Right renal cortex interstitium (tissue), 3 donors: ENCODE data around the gene HERPUD2. TPM values are rescaled to one million over a fixed set of nuclear protein-coding genes. Genes with fewer than 3 reads are reported as not detected.
"Not testable (repeated sequence)": the region's sequence is repeated elsewhere in the genome, so short reads cannot be mapped to it uniquely, and the experiment has no call there.

Experiments
- DNase-seq, 3 donors: peaks; one replicate each; pipeline ENCODE4 v3.0.0-alpha.2; 2013; ENCODE audit warnings: low read depth in 3 of 3, low spot score in 2 of 3
- polyA plus RNA-seq, 3 donors: library from polyadenylated mRNA; unstranded; fragments of 120-200 nt; gene quantifications; one replicate each; pipeline ENCODE4 v1.2.1, GENCODE V29; 2013; ENCODE audit not compliant: insufficient read length in 3 of 3

HERPUD2 gene
- polyA plus RNA-seq, 3 donors = 38.2 to 41.6 (median 40.2) TPM

DNA sequence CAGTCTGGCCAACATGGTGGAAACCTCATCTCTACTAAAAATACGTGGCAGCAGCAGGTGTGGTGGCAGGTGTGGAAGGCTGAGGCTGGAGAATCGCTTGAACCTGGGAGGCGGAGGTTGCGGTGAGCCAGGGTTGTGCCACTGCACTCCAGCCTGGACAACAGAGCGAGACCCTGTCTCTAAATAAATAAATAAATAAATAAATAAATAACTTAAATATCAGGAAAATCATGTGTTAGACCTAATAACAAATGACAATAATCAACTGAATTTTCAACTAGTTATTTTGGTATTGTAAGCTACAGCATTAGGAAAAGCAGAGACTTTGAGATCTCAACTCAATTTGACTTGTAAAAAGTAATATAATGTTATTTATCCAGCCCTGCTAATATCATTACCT lies 9.2 kb downstream of the HERPUD2 start:
- DNase-seq = no peak

DNA sequence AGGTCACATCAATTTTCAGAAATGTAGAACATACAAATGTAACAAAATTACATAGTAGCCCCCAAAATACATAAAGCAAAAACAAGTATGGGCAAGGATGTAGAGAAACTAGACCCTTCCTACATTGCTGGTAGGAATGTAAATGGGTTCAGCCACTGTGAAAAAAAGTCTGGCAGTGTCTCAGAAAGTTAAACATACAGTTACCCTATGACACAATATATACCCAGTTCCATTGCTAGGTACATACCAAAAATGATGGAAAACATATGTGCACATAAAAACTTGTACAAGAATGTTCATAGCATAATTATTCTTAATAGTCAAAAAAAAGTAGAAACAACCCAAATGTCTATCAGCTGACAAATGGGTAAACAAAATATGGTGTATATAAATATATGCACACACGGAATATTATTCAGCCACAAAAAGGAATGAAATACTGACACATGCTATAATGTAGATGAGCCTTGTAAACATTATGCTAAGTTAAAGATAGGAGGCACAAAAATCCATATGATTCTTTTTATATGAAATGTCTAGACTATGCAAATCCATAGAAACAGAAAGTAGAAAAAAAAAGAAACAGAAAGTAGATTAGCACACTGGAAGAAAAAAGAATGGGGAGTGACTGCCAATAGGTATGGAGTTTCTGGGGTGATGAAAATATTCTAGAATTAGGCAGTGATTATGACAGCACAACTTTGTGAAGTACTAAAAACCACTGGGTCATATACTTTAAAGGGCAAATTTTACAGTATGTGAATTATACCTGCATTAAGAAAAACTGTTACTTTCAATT lies 13.5 kb downstream of the HERPUD2 start:
- DNase-seq = no peak

GRCh38 chr7:35680403-35681013 lies 14.4 kb downstream of the HERPUD2 start:
- no peak for DNase-seq

- DNase-seq = no peak
Observed at GRCh38 chr7:35677582-35678356, 17.2 kb downstream of the HERPUD2 start.

- no peak for DNase-seq
Observed at GRCh38 chr7:35676211-35676610, 18.7 kb downstream of the HERPUD2 start.

DNA sequence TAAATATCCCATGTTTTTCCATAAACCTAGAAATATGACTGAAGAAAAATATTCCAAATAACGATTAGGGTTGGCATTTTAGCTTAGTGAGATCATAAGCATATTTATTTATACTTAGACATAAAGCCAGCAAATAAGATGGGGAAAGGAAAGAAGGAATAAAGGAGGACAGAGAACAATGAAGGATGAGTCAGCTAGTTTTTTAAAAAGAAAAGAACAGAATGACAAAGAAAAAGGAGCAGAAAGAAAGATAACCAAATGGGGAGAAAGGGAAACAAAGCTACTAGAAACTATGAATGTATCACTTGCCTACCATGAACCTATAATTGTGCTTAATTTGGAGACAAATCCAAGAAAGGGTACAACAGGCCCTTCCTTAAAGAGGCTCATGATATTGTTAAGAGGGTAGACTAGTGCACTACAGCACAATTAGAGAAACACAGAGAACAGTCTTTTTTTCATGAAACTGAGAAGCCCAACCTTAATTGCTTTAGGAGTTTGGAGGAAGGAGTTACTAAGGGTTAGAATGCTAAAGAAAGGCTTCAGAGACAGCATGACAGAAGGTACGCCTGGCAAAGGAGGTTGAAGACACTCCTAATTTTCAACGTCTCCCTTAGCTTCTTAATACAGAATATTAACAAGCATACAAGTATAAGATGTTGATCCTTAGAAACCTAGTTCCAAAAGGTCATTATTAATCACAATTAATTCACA lies 23.9 kb downstream of the HERPUD2 start:
- no peak for DNase-seq

GRCh38 chr7:35660411-35660810 lies 34.5 kb downstream of the HERPUD2 start:
- not testable (repeated sequence) for DNase-seq

- no peak for DNase-seq
Observed at GRCh38 chr7:35658606-35659201, 36.2 kb downstream of the HERPUD2 start.

GRCh38 chr7:35657125-35657524 lies 37.8 kb downstream of the HERPUD2 start:
- no peak for DNase-seq

GRCh38 chr7:35654558-35654957 lies 40.4 kb downstream of the HERPUD2 start:
- DNase-seq = not testable (repeated sequence)

DNA sequence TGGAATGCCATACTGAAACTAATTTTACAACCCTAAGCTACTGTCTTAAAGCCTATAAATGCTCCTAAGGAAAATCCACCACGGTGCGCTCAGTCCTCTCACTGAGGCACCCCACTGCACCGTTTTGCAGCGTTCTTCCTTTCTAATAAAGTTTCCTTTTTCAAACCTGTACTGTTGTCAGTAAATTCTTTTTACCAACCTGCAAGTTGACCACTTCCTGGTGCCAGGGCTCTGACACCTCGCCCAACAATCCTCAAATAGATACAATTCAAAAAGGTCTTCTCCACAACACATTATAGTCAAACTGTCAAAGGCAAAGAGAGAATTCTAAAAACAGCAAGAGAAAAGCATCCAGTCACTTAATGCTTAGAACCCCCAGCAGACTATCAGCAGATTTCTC lies 42.8 kb downstream of the HERPUD2 start:
- no peak for DNase-seq

DNA sequence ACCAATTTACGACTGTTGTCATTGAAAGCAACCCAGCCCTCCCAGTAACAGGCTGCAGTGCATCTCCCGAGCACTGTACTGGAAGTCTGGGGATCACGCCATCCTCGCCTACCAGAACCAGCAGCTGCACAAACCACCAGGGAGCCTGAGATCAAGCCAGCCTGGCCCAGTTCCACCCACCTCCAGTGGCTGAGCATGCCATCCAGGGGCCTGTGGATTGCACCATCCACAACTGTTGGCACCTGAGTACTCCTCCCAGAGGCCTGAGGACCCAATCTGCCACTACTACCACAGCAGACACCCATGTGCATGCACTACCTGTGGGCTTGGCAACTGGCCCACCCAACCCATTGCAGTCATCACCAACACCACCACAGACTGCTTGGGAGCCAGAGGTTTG lies 44.2 kb downstream of the HERPUD2 start:
- no peak for DNase-seq

DNA sequence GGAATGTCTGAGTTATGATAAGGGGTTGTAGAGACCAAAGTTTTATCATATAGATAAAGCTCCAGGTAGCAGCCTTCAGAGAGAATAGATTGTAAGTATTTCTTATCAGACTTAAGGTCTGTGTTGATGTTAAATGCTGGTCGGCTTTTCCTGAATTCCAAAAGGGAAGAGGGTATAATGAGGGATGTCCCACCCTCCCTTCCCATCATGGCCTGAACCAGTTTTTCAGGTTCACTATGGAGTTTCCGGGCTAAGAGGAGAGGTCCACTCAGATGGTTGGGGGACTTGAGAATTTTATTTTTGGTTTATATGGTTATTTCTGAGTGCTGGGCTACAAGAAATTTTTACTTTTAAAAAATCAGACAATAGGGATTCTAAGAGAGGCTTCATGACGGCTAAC lies 45.2 kb downstream of the HERPUD2 start:
- DNase-seq = no peak

GRCh38 chr7:35648367-35648766 lies 46.6 kb downstream of the HERPUD2 start:
- no peak for DNase-seq

- no peak for DNase-seq
Observed at GRCh38 chr7:35647171-35647574, 47.8 kb downstream of the HERPUD2 start.

DNA sequence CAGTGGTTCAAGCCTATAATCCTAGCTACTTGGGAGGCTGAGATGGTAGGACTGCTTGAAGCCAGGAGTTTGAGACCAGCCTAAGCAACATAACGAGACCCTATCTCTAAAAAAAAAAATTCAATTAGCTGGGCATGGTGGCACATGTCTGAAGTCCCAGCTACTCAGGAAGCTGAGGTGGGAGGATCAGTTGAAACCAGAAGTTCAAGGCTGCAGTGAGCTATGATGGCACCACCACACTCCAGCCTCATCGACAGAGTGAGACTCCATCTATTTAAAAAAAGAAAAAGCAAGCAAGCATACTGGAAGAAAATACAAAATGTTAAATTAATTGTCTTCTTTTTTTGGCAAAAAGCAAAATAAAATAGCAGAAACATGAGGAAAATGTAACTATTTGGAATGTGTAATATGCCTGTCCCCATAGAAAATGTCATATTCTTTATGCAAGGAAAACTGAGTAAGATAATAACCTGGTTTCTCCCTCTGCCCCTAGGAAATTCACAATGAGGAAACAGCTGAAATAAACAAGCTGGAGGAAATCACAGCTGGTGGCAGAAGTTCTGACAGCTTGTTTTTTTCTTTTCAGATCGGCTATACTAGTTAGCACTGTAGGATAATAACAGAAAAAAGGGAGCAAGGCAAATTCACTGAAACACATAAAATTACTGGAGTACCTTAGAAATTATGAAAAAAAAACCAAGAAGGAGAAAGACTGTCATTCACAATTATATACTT lies 48.5 kb downstream of the HERPUD2 start:
- DNase-seq = no peak

GRCh38 chr7:35645691-35646090 lies 49.2 kb downstream of the HERPUD2 start:
- DNase-seq = no peak

GRCh38 chr7:35630024-35630972 lies 64.6 kb downstream of the HERPUD2 start:
- DNase-seq = no peak
